Karpas-422 (cell line): ENCODE data around the gene CMKLR1. TPM values are rescaled to one million over a fixed set of nuclear protein-coding genes. Genes with fewer than 3 reads are reported as not detected.

Experiments
- DNase-seq: peaks from one replicate; pipeline ENCODE4 v3.0.0-alpha.2; 2015
- H2AFZ ChIP-seq: fragments of 200-600 bp; sonication (generic); 2 replicates; pipeline ENCODE4 v1.6.1; 2014; ENCODE audit warnings: antibody characterized with exemption, low read length, mixed read lengths
- H3K27ac ChIP-seq: fragments of 200-600 bp; sonication (generic); 2 replicates; pipeline ENCODE4 v1.5.1; 2014; ENCODE audit warnings: mild to moderate bottlenecking, low read length, moderate library complexity
- H3K27me3 ChIP-seq: fragments of 200-600 bp; sonication (generic); 2 replicates; pipeline ENCODE4 v1.6.1; 2014; ENCODE audit warnings: low read length, mixed read lengths
- H3K36me3 ChIP-seq: fragments of 200-600 bp; sonication (generic); 2 replicates; pipeline ENCODE4 v1.6.1; 2014; ENCODE audit warnings: low read length, mixed read lengths; ENCODE audit not compliant: insufficient read depth
- H3K4me1 ChIP-seq: fragments of 200-600 bp; sonication (generic); 2 replicates; pipeline ENCODE4 v1.6.1; 2014; ENCODE audit warnings: mild to moderate bottlenecking, low read length, mixed read lengths
- H3K4me2 ChIP-seq: fragments of 200-600 bp; sonication (generic); 2 replicates; pipeline ENCODE4 v1.6.1; 2014; ENCODE audit warnings: low read length, low read depth, mild to moderate bottlenecking; ENCODE audit not compliant: poor library complexity, severe bottlenecking
- H3K4me3 ChIP-seq: fragments of 200-600 bp; sonication (generic); 2 replicates; pipeline ENCODE4 v1.5.1; 2014; ENCODE audit warnings: mild to moderate bottlenecking, antibody characterized with exemption, low read length, mixed read lengths
- H3K79me2 ChIP-seq: fragments of 200-600 bp; sonication (generic); 2 replicates; pipeline ENCODE4 v1.6.1; 2014; ENCODE audit warnings: mild to moderate bottlenecking, low read length, mixed read lengths
- H3K9ac ChIP-seq: fragments of 200-600 bp; sonication (generic); 2 replicates; pipeline ENCODE4 v1.6.0; 2014; ENCODE audit warnings: low read length
- H3K9me2 ChIP-seq: fragments of 200-600 bp; sonication (generic), shearing (Covaris generic); replicated peaks from 2 replicates; pipeline ENCODE4 v1.6.0; 2014; ENCODE audit warnings: mild to moderate bottlenecking, low read length, moderate library complexity; ENCODE audit not compliant: insufficient read depth
- H3K9me3 ChIP-seq: fragments of 300-700, 200-600 bp; sonication (generic); 2 replicates; pipeline ENCODE4 v1.6.1; 2014; ENCODE audit warnings: low read length, mixed read lengths
- H4K20me1 ChIP-seq: fragments of 200-600 bp; sonication (generic); 2 replicates; pipeline ENCODE4 v1.6.1; 2014; ENCODE audit warnings: mild to moderate bottlenecking, antibody characterized with exemption, low read length, low read depth; ENCODE audit not compliant: insufficient read depth
- total RNA-seq: library from RNA; depleted of rRNA; stranded (reverse); fragments of >200 nt; shearing (Covaris generic); gene quantifications from 2 replicates; pipeline ENCODE4 v1.2.3, GENCODE V29; 2014; ENCODE audit warnings: low replicate concordance

The CMKLR1 gene
- total RNA-seq, 1 experiment from 2014 or later: not detected

DNA sequence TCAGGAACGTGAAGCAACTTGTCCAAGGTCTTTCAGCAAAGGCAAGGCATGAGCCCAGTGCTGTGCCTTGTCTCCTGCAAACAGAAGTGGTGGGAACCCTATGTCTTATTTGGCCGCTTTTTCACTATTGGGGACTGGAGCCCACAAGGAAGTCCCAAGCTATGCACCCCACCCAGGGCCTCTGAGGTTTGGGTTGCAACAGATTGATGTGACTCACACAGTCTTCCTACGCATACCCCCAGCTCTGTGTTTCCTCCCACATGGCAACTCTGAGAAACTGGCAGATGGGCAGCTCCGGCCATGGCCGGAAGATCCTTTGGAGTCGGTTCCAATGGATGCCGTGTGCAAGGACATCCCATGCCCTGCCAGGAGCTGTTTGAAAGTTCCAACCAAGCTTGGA is 28.3 kb upstream of the CMKLR1 start:
- no peaks in the 10 kb centered on the region for H3K79me2 ChIP-seq
- H3K36me3 ChIP-seq: no peaks in the 10 kb centered on the region
- no peak overlapping the region for H3K9ac ChIP-seq
- no peaks in the 10 kb centered on the region for H4K20me1 ChIP-seq
- H3K27ac ChIP-seq: no peak overlapping the region
- no peaks in the 10 kb centered on the region for H3K9me2 ChIP-seq
- DNase-seq: no peak
- no peak overlapping the region for H2AFZ ChIP-seq
- no peaks in the 10 kb centered on the region for H3K27me3 ChIP-seq
- no peak overlapping the region for H3K4me3 ChIP-seq
- no peaks in the 10 kb centered on the region for H3K4me1 ChIP-seq
- H3K9me3 ChIP-seq: no peaks in the 10 kb centered on the region
- H3K4me2 ChIP-seq: no peak overlapping the region

DNA sequence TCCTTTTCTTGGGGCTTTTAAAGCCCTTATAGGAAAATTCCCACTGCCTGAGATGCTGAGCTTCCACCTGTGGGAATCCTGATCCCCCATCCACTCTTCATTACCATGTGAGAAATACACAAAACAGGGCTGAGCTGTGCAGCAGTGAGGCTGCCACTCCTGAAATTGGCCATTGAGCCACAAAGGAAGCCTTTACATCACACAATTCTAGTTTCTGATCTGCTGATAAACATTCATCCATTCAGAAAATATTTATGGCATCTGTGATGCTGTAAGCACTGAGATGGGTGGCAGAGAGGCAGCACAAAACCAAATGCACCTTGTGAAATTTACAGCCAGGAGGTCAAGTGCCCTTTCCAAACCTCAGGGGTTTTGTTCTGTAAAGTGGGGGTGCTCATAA is 26.2 kb upstream of the CMKLR1 start:
- no peaks in the 10 kb centered on the region for H3K9me3 ChIP-seq
- H4K20me1 ChIP-seq: no peaks in the 10 kb centered on the region
- no peak overlapping the region for H2AFZ ChIP-seq
- H3K9me2 ChIP-seq: no peaks in the 10 kb centered on the region
- no peaks in the 10 kb centered on the region for H3K4me1 ChIP-seq
- no peaks in the 10 kb centered on the region for H3K27me3 ChIP-seq
- H3K4me3 ChIP-seq: no peak overlapping the region
- no peaks in the 10 kb centered on the region for H3K79me2 ChIP-seq
- H3K27ac ChIP-seq: no peak overlapping the region
- no peaks in the 10 kb centered on the region for H3K36me3 ChIP-seq
- DNase-seq: no peak
- no peak overlapping the region for H3K4me2 ChIP-seq
- no peak overlapping the region for H3K9ac ChIP-seq

DNA sequence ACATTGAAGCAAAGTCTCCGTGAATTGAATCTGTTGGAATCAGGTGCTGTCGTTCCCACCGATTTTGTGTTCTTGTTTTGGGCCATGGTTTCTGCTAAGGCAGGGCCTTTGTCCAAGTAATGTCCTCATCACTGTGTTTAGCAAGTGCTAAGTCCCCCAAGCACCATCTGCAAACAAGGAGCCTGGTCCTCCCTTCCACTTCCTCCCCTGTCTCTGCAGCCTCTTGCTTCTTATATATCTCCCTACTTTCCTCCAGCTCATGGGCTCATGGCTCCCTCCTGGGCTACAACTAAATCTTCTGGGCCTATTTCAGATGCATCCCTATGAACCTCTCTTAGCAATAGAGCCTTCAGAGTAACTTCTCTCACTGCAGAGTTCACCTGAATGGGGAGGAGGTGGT is 25.8 kb upstream of the CMKLR1 start:
- Histone ChIP-seq H3K36me3 (no peaks in the 10 kb centered on the region), H4K20me1 (no peaks in the 10 kb centered on the region), H3K27me3 (no peaks in the 10 kb centered on the region), H3K27ac (no peak overlapping the region), H3K9me2 (no peaks in the 10 kb centered on the region), H3K79me2 (no peaks in the 10 kb centered on the region), H3K9me3 (no peaks in the 10 kb centered on the region), H3K4me3 (no peak overlapping the region), H2AFZ (no peak overlapping the region), H3K9ac (no peak overlapping the region), H3K4me2 (no peak overlapping the region), H3K4me1 (no peaks in the 10 kb centered on the region)
- no peak for DNase-seq

DNA sequence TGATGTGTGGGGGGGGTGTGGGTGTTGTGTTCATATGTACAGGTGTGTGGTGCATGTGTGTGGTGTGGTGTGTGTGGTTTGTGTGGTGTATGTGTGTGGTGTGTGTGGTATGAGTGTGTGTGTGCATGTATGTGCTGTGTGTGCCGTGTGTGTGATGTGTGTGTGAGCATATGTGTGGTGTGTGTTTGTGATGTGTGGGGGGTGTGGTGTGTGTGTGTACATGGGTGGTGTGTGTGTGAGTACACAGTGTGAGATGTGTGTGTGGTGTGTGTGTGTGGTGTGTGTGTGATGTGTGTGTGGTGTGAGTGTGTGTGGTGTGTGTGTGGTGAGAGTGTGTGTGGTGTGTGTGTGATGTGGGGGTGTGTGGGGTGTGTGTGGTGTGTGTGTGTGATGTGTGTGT is 24.5 kb upstream of the CMKLR1 start:
- H4K20me1 ChIP-seq: no peaks in the 10 kb centered on the region

DNA sequence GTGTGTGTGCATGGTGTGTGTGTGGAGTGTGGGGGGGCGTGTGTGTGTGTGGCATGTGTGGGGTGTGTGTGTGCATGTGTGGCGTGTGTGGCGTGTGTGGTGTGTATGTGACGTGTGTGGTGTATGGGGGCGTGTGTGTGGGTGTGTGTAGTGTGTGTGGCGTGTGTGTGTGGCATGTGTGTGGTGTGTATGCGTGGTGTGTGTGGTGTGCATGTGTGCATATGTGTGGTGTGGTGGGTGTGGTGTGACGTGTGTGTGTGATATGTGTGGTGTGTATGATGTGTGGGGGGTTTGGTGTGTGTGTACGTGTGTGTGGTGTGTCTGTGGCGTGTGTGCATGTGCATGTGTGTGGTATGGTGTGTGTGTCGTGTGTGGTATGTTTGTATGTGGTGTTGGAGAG is 24.1 kb upstream of the CMKLR1 start:
- H4K20me1 ChIP-seq: no peaks in the 10 kb centered on the region
- no peak overlapping the region for H2AFZ ChIP-seq

More for the DNA sequence above, 24.5 kb upstream of the CMKLR1 start:
- no peak for DNase-seq
- Histone ChIP-seq H3K9me3 (no peaks in the 10 kb centered on the region), H3K9ac (no peak overlapping the region), H3K4me1 (no peaks in the 10 kb centered on the region), H3K9me2 (no peaks in the 10 kb centered on the region), H3K4me2 (no peak overlapping the region), H3K27me3 (no peaks in the 10 kb centered on the region), H3K27ac (no peak overlapping the region), H3K79me2 (no peaks in the 10 kb centered on the region), H2AFZ (no peak overlapping the region), H3K4me3 (no peak overlapping the region), H3K36me3 (no peaks in the 10 kb centered on the region)

DNA sequence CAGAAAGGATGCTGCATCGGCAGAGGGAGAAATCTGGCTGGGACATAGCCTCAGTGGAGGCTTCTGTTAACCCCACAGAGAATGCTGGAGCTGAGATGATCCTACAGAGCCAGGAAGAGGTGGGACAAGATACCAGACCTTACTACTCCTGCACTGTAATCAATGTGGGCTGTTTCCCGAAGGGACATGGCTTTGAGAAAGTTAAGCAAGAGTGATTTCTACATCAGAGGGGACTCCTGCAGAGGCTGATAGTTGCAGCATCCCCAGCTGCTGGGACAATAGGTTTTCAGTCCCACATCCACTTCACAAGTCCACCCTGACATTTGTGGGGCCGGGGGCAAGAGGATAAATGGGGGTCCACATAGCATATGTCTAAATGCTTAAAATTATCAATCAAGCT is 22.5 kb upstream of the CMKLR1 start:
- H3K27me3 ChIP-seq: no peaks in the 10 kb centered on the region
- H3K9ac ChIP-seq: no peak overlapping the region
- H3K4me1 ChIP-seq: no peaks in the 10 kb centered on the region
- H3K9me3 ChIP-seq: no peaks in the 10 kb centered on the region
- H3K4me3 ChIP-seq: no peak overlapping the region
- no peak overlapping the region for H3K4me2 ChIP-seq
- H3K27ac ChIP-seq: no peak overlapping the region
- no peaks in the 10 kb centered on the region for H3K9me2 ChIP-seq
- no peaks in the 10 kb centered on the region for H3K36me3 ChIP-seq
- DNase-seq: no peak
- H2AFZ ChIP-seq: no peak overlapping the region
- no peaks in the 10 kb centered on the region for H4K20me1 ChIP-seq
- H3K79me2 ChIP-seq: no peaks in the 10 kb centered on the region

More for the DNA sequence above, 24.1 kb upstream of the CMKLR1 start:
- Histone ChIP-seq H3K9me2 (no peaks in the 10 kb centered on the region), H3K4me2 (no peak overlapping the region), H3K9ac (no peak overlapping the region), H3K27ac (no peak overlapping the region), H3K4me1 (no peaks in the 10 kb centered on the region), H3K79me2 (no peaks in the 10 kb centered on the region), H3K36me3 (no peaks in the 10 kb centered on the region), H3K9me3 (no peaks in the 10 kb centered on the region), H3K27me3 (no peaks in the 10 kb centered on the region), H3K4me3 (no peak overlapping the region)
- DNase-seq: no peak

DNA sequence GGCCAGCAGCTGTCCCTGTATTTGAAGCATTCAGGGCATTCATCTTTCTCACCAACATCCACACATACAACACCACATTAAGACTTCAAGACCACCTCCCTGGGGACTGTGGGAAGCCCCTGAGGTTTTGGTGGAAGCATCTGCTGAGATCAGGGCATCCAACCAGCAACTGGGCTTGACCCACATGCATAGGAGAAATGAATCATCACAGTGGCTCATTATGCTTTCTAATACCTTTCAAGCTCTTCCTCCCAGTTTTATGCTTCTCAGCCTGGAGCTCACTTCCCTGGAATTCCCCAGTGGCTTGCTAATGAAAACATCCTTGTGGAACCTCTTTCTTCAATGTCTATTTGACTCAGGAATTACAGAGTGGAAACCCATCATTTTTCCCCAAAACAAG is 21.4 kb upstream of the CMKLR1 start:
- Histone ChIP-seq H3K4me1 (no peaks in the 10 kb centered on the region), H3K9ac (no peak overlapping the region), H3K79me2 (no peaks in the 10 kb centered on the region), H3K4me2 (no peak overlapping the region), H3K9me2 (no peaks in the 10 kb centered on the region), H3K27ac (no peak overlapping the region), H3K27me3 (no peaks in the 10 kb centered on the region), H3K4me3 (no peak overlapping the region), H4K20me1 (no peaks in the 10 kb centered on the region), H3K36me3 (no peaks in the 10 kb centered on the region), H3K9me3 (no peaks in the 10 kb centered on the region), H2AFZ (no peak overlapping the region)
- DNase-seq: no peak

DNA sequence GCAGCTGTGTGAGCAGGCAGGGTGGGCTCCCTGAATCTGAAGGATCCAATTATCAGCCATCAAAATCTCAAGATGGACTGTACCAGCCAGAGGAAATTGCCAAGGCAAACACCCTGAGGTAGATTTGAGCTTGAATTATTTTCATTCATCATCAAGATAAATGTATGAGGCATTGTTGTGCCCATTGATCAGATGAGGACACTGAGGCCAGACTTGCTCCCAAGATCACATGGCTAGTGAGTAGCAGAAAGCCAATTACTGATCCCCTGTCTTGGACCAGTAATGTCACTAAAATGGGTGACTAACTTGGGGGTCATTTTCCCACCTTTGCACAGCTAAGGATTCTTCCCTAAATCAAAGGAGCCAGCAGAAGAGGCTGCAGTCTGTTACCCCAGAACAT is 20.9 kb upstream of the CMKLR1 start:
- Histone ChIP-seq H2AFZ (no peak overlapping the region), H3K36me3 (no peaks in the 10 kb centered on the region), H4K20me1 (no peaks in the 10 kb centered on the region), H3K27ac (no peak overlapping the region), H3K27me3 (no peaks in the 10 kb centered on the region), H3K9ac (no peak overlapping the region), H3K9me2 (no peaks in the 10 kb centered on the region), H3K9me3 (no peaks in the 10 kb centered on the region), H3K79me2 (no peaks in the 10 kb centered on the region), H3K4me1 (no peaks in the 10 kb centered on the region), H3K4me3 (no peak overlapping the region), H3K4me2 (no peak overlapping the region)
- DNase-seq: no peak

DNA sequence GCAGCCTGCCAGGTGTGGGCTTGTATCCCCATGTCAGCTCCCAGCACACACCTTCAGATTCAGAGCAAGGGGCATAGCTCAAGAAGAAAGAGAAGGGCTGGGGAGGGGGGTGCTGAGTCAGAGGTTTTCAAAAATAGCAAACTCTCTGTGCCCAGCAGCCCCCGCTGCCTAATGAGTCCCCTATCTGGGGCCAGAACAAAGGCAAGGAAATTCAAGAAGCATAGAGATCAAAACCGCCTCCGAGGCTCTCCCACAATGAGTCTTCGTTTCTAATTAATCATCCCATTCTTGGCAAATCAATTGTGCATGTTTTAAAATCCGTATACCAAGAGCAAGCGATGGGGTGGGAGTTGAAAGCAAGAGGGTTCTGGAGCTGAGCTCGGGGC is 19.5 kb upstream of the CMKLR1 start:
- no peaks in the 10 kb centered on the region for H3K36me3 ChIP-seq
- H2AFZ ChIP-seq: no peak overlapping the region
- no peak overlapping the region for H3K4me2 ChIP-seq
- no peak overlapping the region for H3K27ac ChIP-seq
- no peak overlapping the region for H3K4me3 ChIP-seq
- no peak for DNase-seq
- H3K79me2 ChIP-seq: no peaks in the 10 kb centered on the region
- no peaks in the 10 kb centered on the region for H3K9me2 ChIP-seq
- H3K9ac ChIP-seq: no peak overlapping the region
- H3K27me3 ChIP-seq: no peaks in the 10 kb centered on the region
- no peaks in the 10 kb centered on the region for H3K4me1 ChIP-seq
- H3K9me3 ChIP-seq: no peaks in the 10 kb centered on the region
- H4K20me1 ChIP-seq: no peaks in the 10 kb centered on the region
